H9 (cell line): ENCODE measurements around the gene PTPRF. TPM values are rescaled to one million over a fixed set of nuclear protein-coding genes. Genes with fewer than 3 reads are reported as not detected.

Source experiments
- DNase-seq: peaks from one replicate; pipeline ENCODE4 v3.0.0-alpha.2; 2017
- H2AFZ ChIP-seq: one replicate; pipeline ENCODE4 v1.6.1; 2013; ENCODE audit warnings: mild to moderate bottlenecking, low read length, control low read depth, moderate library complexity
- H2AK5ac ChIP-seq: 2 replicates; pipeline ENCODE4 v1.6.1; 2013; ENCODE audit warnings: low read length, control low read depth, mixed read lengths; ENCODE audit not compliant: insufficient read length
- H2BK120ac ChIP-seq: one replicate; pipeline ENCODE4 v1.6.1; 2013; ENCODE audit warnings: low read depth, mild to moderate bottlenecking, low read length, control low read depth, inconsistent platforms; ENCODE audit not compliant: poor library complexity, severe bottlenecking
- H2BK12ac ChIP-seq: 2 replicates; pipeline ENCODE4 v1.6.1; 2013; ENCODE audit warnings: low read length, control low read depth, mixed read lengths, low read depth; ENCODE audit not compliant: insufficient read length
- H2BK15ac ChIP-seq: 2 replicates; pipeline ENCODE4 v1.6.1; 2013; ENCODE audit warnings: low read depth, low read length, control low read depth
- H2BK20ac ChIP-seq: one replicate; pipeline ENCODE4 v1.6.1; 2013; ENCODE audit warnings: low read depth, mild to moderate bottlenecking, low read length, control low read depth, inconsistent platforms; ENCODE audit not compliant: poor library complexity, severe bottlenecking
- H2BK5ac ChIP-seq: 2 replicates; pipeline ENCODE4 v1.6.1; 2013; ENCODE audit warnings: low read length, control low read depth, mixed read lengths; ENCODE audit not compliant: insufficient read length
- H3K14ac ChIP-seq: 2 replicates; pipeline ENCODE4 v1.6.1; 2013; ENCODE audit warnings: low read length, control low read depth; ENCODE audit not compliant: insufficient read depth
- H3K18ac ChIP-seq: 2 replicates; pipeline ENCODE4 v1.6.1; 2013; ENCODE audit warnings: low read depth, mild to moderate bottlenecking, mixed read lengths, low read length, control low read depth; ENCODE audit not compliant: insufficient read length
- H3K23ac ChIP-seq: 2 replicates; pipeline ENCODE4 v1.6.1; 2013; ENCODE audit warnings: low read length, control low read depth, mixed read lengths, low read depth; ENCODE audit not compliant: insufficient read length
- H3K23me2 ChIP-seq: 2 replicates; pipeline ENCODE4 v1.6.1; 2013; ENCODE audit warnings: low read depth, mild to moderate bottlenecking, mixed read lengths, low read length, control low read depth; ENCODE audit not compliant: insufficient read length, poor library complexity, severe bottlenecking
- H3K27ac ChIP-seq: 2 replicates; pipeline ENCODE4 v1.5.1; 2013; ENCODE audit warnings: low read length, control low read depth, mixed read lengths, low read depth; ENCODE audit not compliant: insufficient read length
- H3K27me3 ChIP-seq: 2 replicates; pipeline ENCODE4 v1.6.1; 2013; ENCODE audit warnings: low read length, control low read depth, inconsistent platforms; ENCODE audit not compliant: insufficient read depth
- H3K4ac ChIP-seq: 2 replicates; pipeline ENCODE4 v1.6.1; 2013; ENCODE audit warnings: low read depth, mild to moderate bottlenecking, control low read depth, inconsistent platforms, low read length, moderate library complexity
- H3K4me1 ChIP-seq: 2 replicates; pipeline ENCODE4 v1.6.1; 2013; ENCODE audit warnings: low read length, control low read depth, inconsistent platforms; ENCODE audit not compliant: insufficient read depth
- H3K4me2 ChIP-seq: 2 replicates; pipeline ENCODE4 v1.6.1; 2013; ENCODE audit warnings: low read length, control low read depth, mixed read lengths; ENCODE audit not compliant: insufficient read length, insufficient read depth
- H3K56ac ChIP-seq: 2 replicates; pipeline ENCODE4 v1.6.1; 2013; ENCODE audit warnings: low read depth, mild to moderate bottlenecking, mixed read lengths, low read length, control low read depth; ENCODE audit not compliant: insufficient read length
- H3K79me1 ChIP-seq: 2 replicates; pipeline ENCODE4 v1.6.1; 2013; ENCODE audit warnings: low read depth, mild to moderate bottlenecking, moderate library complexity, low read length, control low read depth, inconsistent platforms; ENCODE audit not compliant: insufficient read depth, poor library complexity, severe bottlenecking
- H3K79me2 ChIP-seq: 2 replicates; pipeline ENCODE4 v1.6.1; 2013; ENCODE audit warnings: low read length, control low read depth, inconsistent platforms; ENCODE audit not compliant: insufficient read depth
- H3K9ac ChIP-seq: 2 replicates; pipeline ENCODE4 v1.6.1; 2013; ENCODE audit warnings: low read length, control low read depth, mixed read lengths; ENCODE audit not compliant: insufficient read length; ENCODE audit errors: extremely low read depth
- H3K9me3 ChIP-seq: one replicate; pipeline ENCODE4 v1.6.1; 2013; ENCODE audit warnings: low read depth, low read length, inconsistent platforms; ENCODE audit not compliant: control insufficient read depth
- H3T11ph ChIP-seq: one replicate; pipeline ENCODE4 v1.6.1; 2013; ENCODE audit warnings: mild to moderate bottlenecking, low read length, control low read depth, inconsistent platforms
- H4K20me1 ChIP-seq: one replicate; pipeline ENCODE4 v1.6.1; 2013; ENCODE audit not compliant: control insufficient read depth, insufficient read length, insufficient read depth
- H4K5ac ChIP-seq: 2 replicates; pipeline ENCODE4 v1.6.1; 2013; ENCODE audit warnings: low read depth, mild to moderate bottlenecking, mixed read lengths, low read length, control low read depth; ENCODE audit not compliant: insufficient read length
- H4K8ac ChIP-seq: replicated peaks from 2 replicates; pipeline ENCODE4 v1.6.1; 2013; ENCODE audit warnings: low read length, control low read depth, mixed read lengths, low read depth; ENCODE audit not compliant: insufficient read length
- H4K91ac ChIP-seq: 2 replicates; pipeline ENCODE4 v1.6.1; 2013; ENCODE audit warnings: low read depth, mild to moderate bottlenecking, moderate library complexity, mixed read lengths, low read length, control low read depth; ENCODE audit not compliant: insufficient read length
- H3K27ac Mint-ChIP-seq, 3 experiments: 2 replicates in 2 of 3; 3 replicates in 1 of 3; pipeline ENCODE4 v1.8.0; 2020 to 2021; ENCODE audit warnings: mixed read lengths in 3 of 3, mild to moderate bottlenecking in 1 of 3, moderate library complexity in 1 of 3
- H3K27me3 Mint-ChIP-seq: 2 replicates; pipeline ENCODE4 v1.8.0; 2021; ENCODE audit warnings: low read depth, mild to moderate bottlenecking, moderate library complexity, mixed read lengths
- H3K36me3 Mint-ChIP-seq, 3 experiments: 2 replicates in 2 of 3; 3 replicates in 1 of 3; pipeline ENCODE4 v1.8.0; 2020 to 2021; ENCODE audit warnings: low read depth in 3 of 3, mixed read lengths in 3 of 3; ENCODE audit not compliant: insufficient read depth in 1 of 3
- H3K4me1 Mint-ChIP-seq, 2 experiments: 2 replicates each; pipeline ENCODE4 v1.8.0; 2020; ENCODE audit warnings: mixed read lengths in 2 of 2
- H3K4me3 Mint-ChIP-seq, 2 experiments: 2 replicates in 1 of 2; 3 replicates in 1 of 2; pipeline ENCODE4 v1.8.0; 2020 to 2021; ENCODE audit warnings: mild to moderate bottlenecking in 2 of 2, mixed read lengths in 2 of 2, moderate library complexity in 1 of 2
- H3K9me3 Mint-ChIP-seq, 2 experiments: 2 replicates in 1 of 2; 3 replicates in 1 of 2; pipeline ENCODE4 v1.8.0; 2020; ENCODE audit warnings: mild to moderate bottlenecking in 2 of 2, mixed read lengths in 2 of 2, moderate library complexity in 1 of 2
- WGBS: extraction: QIAGEN DNeasy Blood & Tissue Kit; methylation state at CpG from one replicate; pipeline ENCODE4 v1.1.7; 2013; ENCODE audit warnings: missing lambda C conversion rate, low lambda C conversion rate, mixed read lengths; ENCODE audit not compliant: insufficient read length; ENCODE audit errors: extremely low coverage; 5-methylcytosine and 5-hydroxymethylcytosine counted together
- total RNA-seq: library from RNA; stranded (reverse); gene quantifications from 2 replicates; pipeline ENCODE4 v1.2.1, GENCODE V29; 2021
- TF ChIP-seq, protein P1 (sequence below): fragments of 200-600 bp; sonication (generic); conservative IDR thresholded peaks from 3 replicates; pipeline ENCODE4 v1.8.0; 2021; ENCODE audit warnings: antibody characterized with exemption, mild to moderate bottlenecking

Gene PTPRF
- total RNA-seq, 1 experiment from 2014 or later = 193 TPM

DNA sequence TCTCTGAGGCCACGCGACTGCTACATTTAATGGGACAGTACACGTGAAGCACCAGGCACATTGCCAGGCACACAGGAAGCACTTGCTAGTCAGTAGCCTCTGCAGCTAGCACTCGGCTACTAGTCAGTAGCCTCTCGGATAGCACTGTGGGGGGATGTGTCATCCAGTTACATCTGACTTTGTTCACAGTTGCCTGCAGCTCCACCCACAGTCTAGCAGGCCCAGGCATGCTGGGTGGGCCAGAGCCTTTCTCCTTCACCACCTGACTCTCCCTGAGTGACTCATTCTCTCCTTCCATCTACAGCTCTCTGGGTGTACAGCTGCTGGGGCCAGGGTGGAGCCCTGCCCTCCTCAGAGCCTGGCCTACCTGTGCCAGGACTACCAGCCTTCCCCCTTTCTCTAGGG, 51.5 kb downstream of the PTPRF start:
- Histone ChIP-seq H3K23me2 (no peaks in the 10 kb centered on the region), H3T11ph (no peak overlapping the region), H2AK5ac (no peak overlapping the region), H3K27ac (no peak overlapping the region), H3K9ac (no peak overlapping the region), H3K4me2 (no peak overlapping the region), H4K91ac (no peak overlapping the region), H2BK12ac (no peak overlapping the region), H4K20me1 (no peaks in the 10 kb centered on the region), H3K14ac (no peak overlapping the region), H3K56ac (no peak overlapping the region), H3K79me1 (no peaks in the 10 kb centered on the region), H3K9me3 (no peaks in the 10 kb centered on the region), H4K5ac (no peak overlapping the region), H3K4me1 (no peaks in the 10 kb centered on the region), H2AFZ (no peak overlapping the region), H3K18ac (no peak overlapping the region), H3K4ac (no peak overlapping the region), H2BK5ac (no peak overlapping the region), H2BK15ac (no peak overlapping the region), H3K27me3 (no peaks in the 10 kb centered on the region), H2BK120ac (no peak overlapping the region), H4K8ac (no peak overlapping the region), H2BK20ac (no peak overlapping the region), H3K23ac (no peak overlapping the region), H3K79me2 (no peaks in the 10 kb centered on the region)
- no peaks in the 10 kb centered on the region for H3K27me3 Mint-ChIP-seq
- no peak for DNase-seq
- H3K9me3 Mint-ChIP-seq = no peaks in the 10 kb centered on the region; a peak in 1 of 5 replicates
- H3K4me3 Mint-ChIP-seq = no peak overlapping the region
- H3K36me3 Mint-ChIP-seq = peaks cover 18 to 51% (median 48%) of the 10 kb centered on the region in 3 experiments
- peaks cover 0 to 4% of the 10 kb centered on the region in 2 experiments; a peak in 2 of 4 replicates for H3K4me1 Mint-ChIP-seq
- no CpG with 5 or more reads among the region's 5 CpGs for WGBS
- TF ChIP-seq, protein P1, sequence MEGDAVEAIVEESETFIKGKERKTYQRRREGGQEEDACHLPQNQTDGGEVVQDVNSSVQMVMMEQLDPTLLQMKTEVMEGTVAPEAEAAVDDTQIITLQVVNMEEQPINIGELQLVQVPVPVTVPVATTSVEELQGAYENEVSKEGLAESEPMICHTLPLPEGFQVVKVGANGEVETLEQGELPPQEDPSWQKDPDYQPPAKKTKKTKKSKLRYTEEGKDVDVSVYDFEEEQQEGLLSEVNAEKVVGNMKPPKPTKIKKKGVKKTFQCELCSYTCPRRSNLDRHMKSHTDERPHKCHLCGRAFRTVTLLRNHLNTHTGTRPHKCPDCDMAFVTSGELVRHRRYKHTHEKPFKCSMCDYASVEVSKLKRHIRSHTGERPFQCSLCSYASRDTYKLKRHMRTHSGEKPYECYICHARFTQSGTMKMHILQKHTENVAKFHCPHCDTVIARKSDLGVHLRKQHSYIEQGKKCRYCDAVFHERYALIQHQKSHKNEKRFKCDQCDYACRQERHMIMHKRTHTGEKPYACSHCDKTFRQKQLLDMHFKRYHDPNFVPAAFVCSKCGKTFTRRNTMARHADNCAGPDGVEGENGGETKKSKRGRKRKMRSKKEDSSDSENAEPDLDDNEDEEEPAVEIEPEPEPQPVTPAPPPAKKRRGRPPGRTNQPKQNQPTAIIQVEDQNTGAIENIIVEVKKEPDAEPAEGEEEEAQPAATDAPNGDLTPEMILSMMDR = no peak
- H3K27ac Mint-ChIP-seq = peak overlapping the region in 2 of 3 experiments; percentile 58 to 95; a peak in 3 of 7 replicates
